Thyroid gland (tissue), 4 donors: ENCODE measurements around the gene DCAF7. TPM values are rescaled to one million over a fixed set of nuclear protein-coding genes. Genes with fewer than 3 reads are reported as not detected.

Experiments used
- DNase-seq, 2 donors: peaks; one replicate each; pipeline ENCODE4 v3.0.0-alpha.2; 2019
- H3K27ac ChIP-seq, 3 donors: fragments of 200-600 bp; sonication (generic); 1 replicate in 2 of 3; 2 replicates in 1 of 3; pipeline ENCODE4 v1.5.1; 2016 to 2019; ENCODE audit warnings: mild to moderate bottlenecking in 1 of 3, moderate library complexity in 1 of 3
- H3K27me3 ChIP-seq: fragments of 200-600 bp; sonication (generic); one replicate; pipeline ENCODE4 v1.5.1; 2019
- H3K36me3 ChIP-seq, 2 donors: fragments of 200-600 bp; sonication (generic); one replicate each; pipeline ENCODE4 v1.5.1; 2016 to 2019
- H3K4me1 ChIP-seq, 2 donors: fragments of 200-600 bp; sonication (generic); one replicate each; pipeline ENCODE4 v1.5.1; 2017 to 2019
- H3K4me3 ChIP-seq, 3 donors: fragments of 200-600 bp; sonication (generic); replicated peaks in 1 of 3; 1 replicate in 2 of 3; 2 replicates in 1 of 3; pipeline ENCODE4 v1.5.1; 2016; ENCODE audit warnings: mild to moderate bottlenecking in 1 of 3
- H3K9me3 ChIP-seq: fragments of 200-600 bp; sonication (generic); one replicate; pipeline ENCODE4 v1.5.1; 2017
- POLR2A ChIP-seq, 2 donors: fragments of 450-650 bp; IDR thresholded peaks; one replicate each; pipeline ENCODE4 v1.6.1; 2017; ENCODE audit warnings: antibody characterized with exemption in 2 of 2, mild to moderate bottlenecking in 2 of 2, moderate library complexity in 1 of 2
- WGBS, 2 donors: methylation state at CpG; one replicate each; pipeline ENCODE4 v1.1.5; 2017; 5-methylcytosine and 5-hydroxymethylcytosine counted together
- intact Hi-C: fragments of 100-400 bp; cut with DNase I; formaldehyde crosslinking; loops from one replicate; pipeline ENCODE4 v1.15.1; 2023
- total RNA-seq, 4 donors: library from RNA; depleted of rRNA; stranded (reverse); fragments of >200 nt; gene quantifications; one replicate each; pipeline ENCODE4 v1.2.3, GENCODE V29; 2016
- TF ChIP-seq, protein P1 (sequence below), 6 experiments: fragments of 200-600 bp in 3 of 6; fragments of 450-650 bp in 3 of 6; sonication (generic) in 3 of 6; IDR thresholded peaks; one replicate each; pipeline ENCODE4 v1.5.1; 2016 to 2019; ENCODE audit warnings: antibody characterized with exemption in 6 of 6, mild to moderate bottlenecking in 2 of 6, inconsistent platforms in 1 of 6, moderate library complexity in 1 of 6

The DCAF7 gene
- total RNA-seq, 4 donors from 2014 or later, result 35.1 to 44.8 (median 40.5) TPM

DNA sequence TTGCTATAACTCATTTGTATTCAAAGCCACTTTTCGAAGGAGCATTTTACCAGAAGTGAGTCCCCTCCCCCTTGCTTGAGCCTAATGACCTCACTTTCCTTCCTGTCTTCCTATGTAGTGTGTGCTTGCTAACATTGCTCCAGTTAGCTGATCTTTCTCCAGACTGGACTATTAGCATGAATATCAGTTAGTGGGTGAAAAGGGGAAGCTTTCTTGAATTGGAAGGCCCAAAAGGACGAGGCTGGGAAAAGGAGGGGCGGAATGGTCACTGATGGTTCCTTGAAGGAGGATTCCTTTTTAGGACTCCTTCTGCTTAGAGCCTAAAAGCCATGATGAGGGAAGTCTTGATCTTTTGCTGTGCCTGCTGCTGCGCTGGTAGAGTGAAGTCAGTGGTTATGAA is 83.9 kb downstream of the DCAF7 start:
- Histone ChIP-seq H3K4me1 (peaks cover 36 to 41% of the 10 kb centered on the region in 2 donors), H3K27me3 (no peaks in the 10 kb centered on the region), H3K36me3 (peaks cover 0 to 6% of the 10 kb centered on the region in 2 donors), H3K4me3 (no peak overlapping the region), H3K27ac (peak overlapping the region; percentile 63 to 94 (median 83)), H3K9me3 (no peaks in the 10 kb centered on the region)
- TF ChIP-seq, protein P1, sequence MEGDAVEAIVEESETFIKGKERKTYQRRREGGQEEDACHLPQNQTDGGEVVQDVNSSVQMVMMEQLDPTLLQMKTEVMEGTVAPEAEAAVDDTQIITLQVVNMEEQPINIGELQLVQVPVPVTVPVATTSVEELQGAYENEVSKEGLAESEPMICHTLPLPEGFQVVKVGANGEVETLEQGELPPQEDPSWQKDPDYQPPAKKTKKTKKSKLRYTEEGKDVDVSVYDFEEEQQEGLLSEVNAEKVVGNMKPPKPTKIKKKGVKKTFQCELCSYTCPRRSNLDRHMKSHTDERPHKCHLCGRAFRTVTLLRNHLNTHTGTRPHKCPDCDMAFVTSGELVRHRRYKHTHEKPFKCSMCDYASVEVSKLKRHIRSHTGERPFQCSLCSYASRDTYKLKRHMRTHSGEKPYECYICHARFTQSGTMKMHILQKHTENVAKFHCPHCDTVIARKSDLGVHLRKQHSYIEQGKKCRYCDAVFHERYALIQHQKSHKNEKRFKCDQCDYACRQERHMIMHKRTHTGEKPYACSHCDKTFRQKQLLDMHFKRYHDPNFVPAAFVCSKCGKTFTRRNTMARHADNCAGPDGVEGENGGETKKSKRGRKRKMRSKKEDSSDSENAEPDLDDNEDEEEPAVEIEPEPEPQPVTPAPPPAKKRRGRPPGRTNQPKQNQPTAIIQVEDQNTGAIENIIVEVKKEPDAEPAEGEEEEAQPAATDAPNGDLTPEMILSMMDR (IDR thresholded peaks at IDR 0.05), result no peak
- TF ChIP-seq POLR2A (IDR thresholded peaks at IDR 0.05), result no peak
- WGBS, 2 donors, result 75 to 80% methylated on average over 4 of the region's 4 CpGs
- intact Hi-C loops, result no loop called here
- no peak for DNase-seq

DNA sequence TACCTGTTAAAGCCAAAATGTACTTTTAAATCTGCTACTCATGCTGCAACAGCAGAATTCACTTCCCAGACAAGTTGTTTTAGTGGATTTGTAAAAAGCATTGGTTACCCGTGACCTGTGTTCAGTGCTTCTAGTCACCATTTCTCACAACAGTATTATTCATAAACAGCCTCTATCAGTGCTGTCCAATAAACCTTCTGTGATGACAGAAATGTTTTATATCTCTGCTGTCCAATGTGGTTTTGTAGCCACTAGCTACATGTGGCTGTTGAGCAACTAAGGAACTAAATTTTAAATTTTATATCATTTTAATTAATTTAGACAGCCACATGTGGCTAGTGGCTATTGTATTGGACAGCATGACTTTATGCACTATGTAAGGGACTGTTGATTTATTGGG is 84.5 kb downstream of the DCAF7 start:
- Histone ChIP-seq H3K4me1 (peaks cover 30 to 35% of the 10 kb centered on the region in 2 donors), H3K36me3 (peaks cover 0 to 6% of the 10 kb centered on the region in 2 donors), H3K27me3 (no peaks in the 10 kb centered on the region), H3K27ac (peak overlapping the region; percentile 63 to 94 (median 83)), H3K4me3 (no peak overlapping the region), H3K9me3 (no peaks in the 10 kb centered on the region)
- intact Hi-C loops, result no loop called here
- TF ChIP-seq POLR2A (IDR thresholded peaks at IDR 0.05), result peak in 1 of 2 donors; percentile 18
- TF ChIP-seq, protein P1 (IDR thresholded peaks at IDR 0.05), result no peak
- WGBS, 2 donors, result 28 to 30% methylated on average over 1 of the region's 1 CpG
- no peak for DNase-seq

- Histone ChIP-seq H3K27me3 (no peaks in the 10 kb centered on the region), H3K4me3 (no peak overlapping the region), H3K27ac (peak overlapping the region; percentile 63 to 94 (median 83)), H3K4me1 (peaks cover 28 to 30% of the 10 kb centered on the region in 2 donors), H3K9me3 (no peaks in the 10 kb centered on the region), H3K36me3 (peaks cover 0 to 6% of the 10 kb centered on the region in 2 donors)
- intact Hi-C loops, result no loop called here
- TF ChIP-seq, protein P1 (IDR thresholded peaks at IDR 0.05), result no peak
- TF ChIP-seq POLR2A (IDR thresholded peaks at IDR 0.05), result no peak
- no peak for DNase-seq
- 94 to 95% methylated on average over 2 of the region's 2 CpGs for WGBS, 2 donors
Measured at GRCh38 chr17:63635290-63635689, 85.0 kb downstream of the DCAF7 start.

DNA sequence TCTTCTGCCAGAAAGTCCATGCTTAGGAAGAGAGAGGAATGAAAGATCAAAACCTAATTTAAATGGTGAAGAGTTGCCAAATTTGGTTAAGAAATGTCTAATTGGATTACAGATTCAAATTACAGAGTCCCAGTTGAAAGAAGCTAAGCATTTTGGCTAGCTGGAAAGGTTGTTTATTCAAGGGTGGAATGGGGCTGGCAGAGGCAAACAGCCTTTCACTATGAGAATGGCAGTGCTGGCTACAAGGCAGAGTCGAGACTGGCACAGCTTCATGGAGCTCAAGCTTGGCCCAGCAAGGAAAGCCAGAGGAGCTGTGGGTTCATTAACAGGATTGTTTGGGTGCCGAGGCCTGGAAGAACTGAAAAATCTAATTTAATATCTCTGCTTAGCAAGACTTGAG is 85.5 kb downstream of the DCAF7 start:
- Histone ChIP-seq H3K36me3 (peaks cover 0 to 6% of the 10 kb centered on the region in 2 donors), H3K4me3 (no peak overlapping the region), H3K9me3 (no peaks in the 10 kb centered on the region), H3K4me1 (peaks cover 28% of the 10 kb centered on the region in 2 donors), H3K27me3 (no peaks in the 10 kb centered on the region), H3K27ac (peak overlapping the region; percentile 63 to 94 (median 83))
- TF ChIP-seq, protein P1 (IDR thresholded peaks at IDR 0.05), result no peak
- TF ChIP-seq POLR2A (IDR thresholded peaks at IDR 0.05), result peak in 1 of 2 donors; percentile 14
- DNase-seq, result peak; percentile 29 to 49
- intact Hi-C loops, result no loop called here
- WGBS, 2 donors, result 68 to 76% methylated on average over 2 of the region's 2 CpGs

- peaks cover 20 to 21% of the 10 kb centered on the region in 2 donors for H3K4me1 ChIP-seq
- H3K27me3 ChIP-seq, result no peaks in the 10 kb centered on the region
- no peak overlapping the region for H3K27ac ChIP-seq
- no peaks in the 10 kb centered on the region for H3K9me3 ChIP-seq
- no peak for DNase-seq
- intact Hi-C loops, result no loop called here
- H3K36me3 ChIP-seq, result peaks cover 0 to 6% of the 10 kb centered on the region in 2 donors
- TF ChIP-seq, protein P1 (IDR thresholded peaks at IDR 0.05), result no peak
- TF ChIP-seq POLR2A (IDR thresholded peaks at IDR 0.05), result no peak
- no peak overlapping the region for H3K4me3 ChIP-seq
- 48 to 76% methylated on average over 1 of the region's 1 CpG for WGBS, 2 donors
Measured at GRCh38 chr17:63639125-63639524, 88.8 kb downstream of the DCAF7 start.
